ENCODE measurements around the gene NIP7. TPM values are rescaled to one million over a fixed set of nuclear protein-coding genes. Genes with fewer than 3 reads are reported as not detected.
A peak's percentile ranks its signal among the peaks of the same experiment; 100 is the strongest.

NIP7 gene
- total and polyA plus RNA-seq, 9 of the 15 experiments (the other 6 are each of a cell fraction or from before 2014, with no cell fraction given) = 28.9 to 85.5 (median 72.5) TPM

DNA sequence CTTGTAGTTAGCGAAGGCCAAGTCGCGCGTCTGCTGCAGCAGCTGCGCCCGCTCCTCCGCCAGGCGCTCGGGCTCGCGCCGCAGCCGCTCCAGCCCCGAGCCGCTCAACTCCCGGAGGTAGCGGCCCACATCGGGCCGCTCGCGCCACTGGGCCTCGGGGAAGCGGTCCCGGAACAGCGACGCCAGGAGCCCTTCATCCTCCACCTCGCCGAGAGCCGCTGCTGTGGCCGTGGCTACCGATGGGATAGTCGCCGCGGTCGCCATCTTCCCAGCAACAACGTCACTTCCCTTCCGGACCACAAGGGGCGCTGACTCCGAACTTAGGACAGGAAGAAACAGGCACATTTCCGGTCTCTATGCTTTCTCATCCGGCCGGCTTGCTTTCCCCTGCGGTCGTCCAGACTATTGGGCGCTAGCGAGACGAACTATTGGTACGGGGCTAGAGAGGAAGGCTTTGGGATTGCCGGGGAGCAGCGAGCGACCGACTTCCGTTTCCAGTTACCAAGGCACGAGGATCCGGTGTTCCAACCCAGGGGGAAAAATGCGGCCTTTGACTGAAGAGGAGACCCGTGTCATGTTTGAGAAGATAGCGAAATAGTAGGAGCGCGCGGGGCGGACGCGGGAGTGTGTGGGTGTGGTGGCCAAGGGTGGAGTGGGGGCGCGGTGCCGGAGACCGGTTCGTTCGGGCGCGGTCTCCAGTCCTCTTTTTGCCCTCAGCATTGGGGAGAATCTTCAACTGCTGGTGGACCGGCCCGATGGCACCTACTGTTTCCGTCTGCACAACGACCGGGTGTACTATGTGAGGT is at the start of gene NIP7, which contains the start of gene COG8 (continued):
- TF ChIP-seq, protein P1, sequence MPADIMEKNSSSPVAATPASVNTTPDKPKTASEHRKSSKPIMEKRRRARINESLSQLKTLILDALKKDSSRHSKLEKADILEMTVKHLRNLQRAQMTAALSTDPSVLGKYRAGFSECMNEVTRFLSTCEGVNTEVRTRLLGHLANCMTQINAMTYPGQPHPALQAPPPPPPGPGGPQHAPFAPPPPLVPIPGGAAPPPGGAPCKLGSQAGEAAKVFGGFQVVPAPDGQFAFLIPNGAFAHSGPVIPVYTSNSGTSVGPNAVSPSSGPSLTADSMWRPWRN (IDR thresholded peaks at IDR 0.05; ENCODE audit: low read depth) = no peak
- no peak for TF ChIP-seq ZNF121 (CRISPR knock-in tag; conservative IDR thresholded peaks at IDR 0.05)
- TF ChIP-seq E2F5 (CRISPR knock-in tag; IDR thresholded peaks at IDR 0.05) = no peak; the same call in 1 of the 2 replicates
- TF ChIP-seq TSC22D4 (tag; IDR thresholded peaks at IDR 0.05) = no peak
- peak; percentile 48; the same call in 1 of the 2 replicates for TF ChIP-seq ZNF12 (CRISPR knock-in tag; IDR thresholded peaks at IDR 0.05)
- TF ChIP-seq ZNF280A (IDR thresholded peaks at IDR 0.05; ENCODE audit: low read depth, partially characterized antibody) = no peak
- no peak for TF ChIP-seq ID3 (CRISPR knock-in tag; IDR thresholded peaks at IDR 0.05)
- no peak for TF ChIP-seq ID3 (tag; IDR thresholded peaks at IDR 0.05)
- TF ChIP-seq SIRT6 (IDR thresholded peaks at IDR 0.05; ENCODE audit: low read depth, low read length) = peak; percentile 83
- TF ChIP-seq POLR2G (IDR thresholded peaks at IDR 0.05; ENCODE audit: low read depth, low read length) = peak; percentile 97
- TF ChIP-seq ZNF133 (CRISPR knock-in tag; IDR thresholded peaks at IDR 0.05) = no peak
- TF ChIP-seq ZNF431 (CRISPR knock-in tag; IDR thresholded peaks at IDR 0.05) = no peak
- TF ChIP-seq COPS2 (conservative IDR thresholded peaks at IDR 0.05) = no peak
- TF ChIP-seq ZNF717 (CRISPR knock-in tag; IDR thresholded peaks at IDR 0.05) = no peak
- no peak for TF ChIP-seq ZNF507 (tag; conservative IDR thresholded peaks at IDR 0.05)
- no peak for TF ChIP-seq ZNF280B (CRISPR knock-in tag; IDR thresholded peaks at IDR 0.05)
- TF ChIP-seq, protein P2, sequence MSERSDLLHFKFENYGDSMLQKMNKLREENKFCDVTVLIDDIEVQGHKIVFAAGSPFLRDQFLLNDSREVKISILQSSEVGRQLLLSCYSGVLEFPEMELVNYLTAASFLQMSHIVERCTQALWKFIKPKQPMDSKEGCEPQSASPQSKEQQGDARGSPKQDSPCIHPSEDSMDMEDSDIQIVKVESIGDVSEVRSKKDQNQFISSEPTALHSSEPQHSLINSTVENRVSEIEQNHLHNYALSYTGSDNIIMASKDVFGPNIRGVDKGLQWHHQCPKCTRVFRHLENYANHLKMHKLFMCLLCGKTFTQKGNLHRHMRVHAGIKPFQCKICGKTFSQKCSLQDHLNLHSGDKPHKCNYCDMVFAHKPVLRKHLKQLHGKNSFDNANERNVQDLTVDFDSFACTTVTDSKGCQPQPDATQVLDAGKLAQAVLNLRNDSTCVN (CRISPR knock-in tag; IDR thresholded peaks at IDR 0.05) = no peak
- peak; percentile 54 for TF ChIP-seq ZNF511 (CRISPR knock-in tag; IDR thresholded peaks at IDR 0.05)
- 0 out of 2 replicates have a peak, but pooled peaks have one; percentile 56 for TF ChIP-seq ELF4 (CRISPR knock-in tag; IDR thresholded peaks at IDR 0.05)
- TF ChIP-seq, protein P3, sequence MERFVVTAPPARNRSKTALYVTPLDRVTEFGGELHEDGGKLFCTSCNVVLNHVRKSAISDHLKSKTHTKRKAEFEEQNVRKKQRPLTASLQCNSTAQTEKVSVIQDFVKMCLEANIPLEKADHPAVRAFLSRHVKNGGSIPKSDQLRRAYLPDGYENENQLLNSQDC (CRISPR knock-in tag; IDR thresholded peaks at IDR 0.05) = no peak

Measured in K562 (cell line).